Heart left ventricle (tissue), 16 donors: ENCODE measurements around the gene PYGB. TPM values are rescaled to one million over a fixed set of nuclear protein-coding genes. Genes with fewer than 3 reads are reported as not detected.
"Not testable (repeated sequence)": the region's sequence is repeated elsewhere in the genome, so short reads cannot be mapped to it uniquely, and the experiment has no call there.

Experiments
- ATAC-seq, 4 donors: fragments of 200-7000 bp; cut with Tn5 transposase; one replicate each; pipeline ENCODE4 v1.9.1; 2020 to 2022; ENCODE audit warnings: moderate library complexity in 4 of 4, mild to moderate bottlenecking in 3 of 4, moderate number of reproducible peaks in 1 of 4
- DNase-seq, 5 donors: peaks; one replicate each; pipeline ENCODE4 v3.0.0-alpha.2; 2020
- H3K27ac ChIP-seq, 12 donors: fragments of 200-600 bp; sonication (generic) in 4 of 12; one replicate each; pipeline versions ENCODE4 v1.5.0 to v1.8.0; 2016 to 2022; ENCODE audit warnings: mild to moderate bottlenecking in 2 of 12
- H3K27me3 ChIP-seq, 9 donors: fragments of 200-600 bp; sonication (generic) in 2 of 9; one replicate each; pipeline versions ENCODE4 v1.5.1 to v1.8.0; 2016 to 2022; ENCODE audit warnings: mild to moderate bottlenecking in 3 of 9
- H3K36me3 ChIP-seq, 9 donors: fragments of 200-600 bp; sonication (generic) in 2 of 9; one replicate each; pipeline versions ENCODE4 v1.5.0 to v1.8.0; 2018 to 2022; ENCODE audit warnings: mild to moderate bottlenecking in 2 of 9
- H3K4me1 ChIP-seq, 12 donors: fragments of 200-600 bp; sonication (generic) in 4 of 12; one replicate each; pipeline versions ENCODE4 v1.5.0 to v1.8.0; 2016 to 2022; ENCODE audit warnings: mild to moderate bottlenecking in 3 of 12
- H3K4me3 ChIP-seq, 12 donors: fragments of 200-600 bp; sonication (generic) in 4 of 12; one replicate each; pipeline versions ENCODE4 v1.5.0 to v1.8.0; 2017 to 2022; ENCODE audit warnings: mild to moderate bottlenecking in 9 of 12, moderate library complexity in 4 of 12
- H3K9me3 ChIP-seq, 12 donors: fragments of 200-600 bp; sonication (generic) in 4 of 12; one replicate each; pipeline versions ENCODE4 v1.5.0 to v1.8.0; 2016 to 2022; ENCODE audit warnings: mild to moderate bottlenecking in 1 of 12
- CTCF ChIP-seq, 12 donors: fragments of 200-600 bp; sonication (generic) in 4 of 12; IDR thresholded peaks; one replicate each; pipeline versions ENCODE4 v1.5.0 to v1.8.0; 2018 to 2022; ENCODE audit warnings: antibody characterized with exemption in 12 of 12, mild to moderate bottlenecking in 5 of 12
- POLR2A ChIP-seq, 2 donors: fragments of 450-650 bp; IDR thresholded peaks; one replicate each; pipeline ENCODE4 v1.6.1; 2017; ENCODE audit warnings: antibody characterized with exemption in 2 of 2, mild to moderate bottlenecking in 2 of 2, moderate library complexity in 2 of 2
- WGBS, 4 donors: extraction: QIAGEN DNeasy Blood & Tissue Kit in 2 of 4; methylation state at CpG; one replicate each; pipeline versions ENCODE4 v1.1.5 to v1.1.7; 2013 to 2018; 5-methylcytosine and 5-hydroxymethylcytosine counted together
- intact Hi-C, 10 donors: fragments of 100-400 bp; cut with DNase I; formaldehyde crosslinking; loops; one replicate each; pipeline versions ENCODE4 v1.11.1 to v1.14.2; 2022
- polyA plus RNA-seq, 2 donors: library from polyadenylated mRNA; stranded (reverse); fragments of 200-250 nt; gene quantifications; one replicate each; pipeline ENCODE4 v1.2.3, GENCODE V29; 2013
- total RNA-seq, 9 donors: library from RNA; depleted of rRNA in 2 of 9; stranded (reverse); fragments of >200 nt in 2 of 9; fragmentation: NEBNext Ultra II Directional in 3 of 9; extraction: Animal tissue kit (Norgen Biotek cat#: 25700) in 3 of 9; gene quantifications; one replicate each; pipeline versions ENCODE4 v1.1.0 to v1.2.4, GENCODE V29; 2016 to 2023
- donor health status: ischemic (EF 13 %, LVEDD 7.1; RV severe dilation, severe dysfunction).
- donor health status: healthy with polysubstance abuse.
- donor health status: DM: no; HTN: yes; CAD: no.
- donor health status: DM: no; HTN: no; CAD: no.
- donor health status: ischemic (EF 25% LVEDD 6.9; RV normal size, moderate dysfunction).
- donor health status: ischemic (EF 25% LVEDD 5.7; RV mildly dilated, moderate dysfunction).
- donor health status: healthy.
- donor health status: DM: yes; HTN: yes; CAD: no.
- donor health status: ischemic (EF 35%, LVEDD 5.7; RV mildly dilated, moderate dysfunction).
- donor health status: nonischemic (EF 11% LVEDD 7.7; RV severe dilation, severe dysfunction).
- donor health status: DM: yes; HTN: yes; CAD: no.
- donor health status: PGD.
- donor health status: ischemic (EF 29% LVEDD 5.4; RV normal size, mild dysfunction).
- donor health status: nonischemic (EF 23%, LVEDD 6.1; RV moderate dilation, normal function).

Gene PYGB
- total and polyA plus RNA-seq, 11 donors: 144 to 450 (median 232) TPM

DNA sequence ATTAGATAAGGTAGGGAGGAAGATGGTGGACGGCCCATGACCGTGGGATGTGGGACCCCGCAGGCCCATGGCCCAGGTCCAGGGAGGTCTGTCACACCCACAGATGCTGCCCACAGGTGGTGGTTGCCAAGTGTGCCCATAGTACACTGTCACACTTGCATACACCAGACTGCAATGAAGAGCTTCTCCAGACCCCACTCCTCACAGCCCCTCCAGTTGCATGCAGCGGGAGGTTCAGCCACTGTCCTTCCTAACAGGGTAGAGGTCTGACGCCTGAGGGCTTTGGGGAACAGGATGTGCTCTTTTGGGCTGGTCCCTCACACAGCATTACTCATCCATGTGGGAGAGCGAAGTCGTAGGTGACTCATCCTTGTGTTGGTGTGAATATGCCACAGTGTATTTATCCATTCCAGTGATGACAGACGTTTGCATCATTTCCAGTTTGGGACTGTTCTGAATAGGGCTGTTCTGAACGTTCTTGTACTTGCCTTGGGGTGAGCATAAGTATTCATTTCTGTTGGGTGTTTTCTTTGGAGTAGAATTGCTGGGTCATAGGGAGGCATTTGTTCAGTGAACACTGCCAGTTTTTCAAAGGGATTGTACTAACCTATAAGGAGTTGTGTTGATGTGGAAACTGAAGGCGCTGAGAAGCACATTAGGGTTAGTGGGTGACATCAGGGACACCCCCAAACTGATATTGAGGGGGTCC lies 10.1 kb upstream of the PYGB start:
- no peaks in the 10 kb centered on the region for H3K27me3 ChIP-seq
- no peaks in the 10 kb centered on the region for H3K9me3 ChIP-seq
- ATAC-seq (peak; percentile 85 to 94 (median 89)), DNase-seq (peak in 3 of 5 donors; percentile 44 to 84 (median 64))
- no peak overlapping the region for H3K4me3 ChIP-seq
- peaks cover 4 to 31% (median 20%) of the 10 kb centered on the region in 12 donors for H3K4me1 ChIP-seq
- 46 to 55% (median 50%) methylated on average over 9 to 10 of the region's 10 CpGs for WGBS, 4 donors
- no peaks in the 10 kb centered on the region for H3K36me3 ChIP-seq
- no peak for TF ChIP-seq POLR2A (IDR thresholded peaks at IDR 0.05)
- no peak for TF ChIP-seq CTCF (IDR thresholded peaks at IDR 0.05)
- intact Hi-C loops: no loop called here
- H3K27ac ChIP-seq: peak overlapping the region in 4 of 12 donors; percentile 39 to 74 (median 62)

DNA sequence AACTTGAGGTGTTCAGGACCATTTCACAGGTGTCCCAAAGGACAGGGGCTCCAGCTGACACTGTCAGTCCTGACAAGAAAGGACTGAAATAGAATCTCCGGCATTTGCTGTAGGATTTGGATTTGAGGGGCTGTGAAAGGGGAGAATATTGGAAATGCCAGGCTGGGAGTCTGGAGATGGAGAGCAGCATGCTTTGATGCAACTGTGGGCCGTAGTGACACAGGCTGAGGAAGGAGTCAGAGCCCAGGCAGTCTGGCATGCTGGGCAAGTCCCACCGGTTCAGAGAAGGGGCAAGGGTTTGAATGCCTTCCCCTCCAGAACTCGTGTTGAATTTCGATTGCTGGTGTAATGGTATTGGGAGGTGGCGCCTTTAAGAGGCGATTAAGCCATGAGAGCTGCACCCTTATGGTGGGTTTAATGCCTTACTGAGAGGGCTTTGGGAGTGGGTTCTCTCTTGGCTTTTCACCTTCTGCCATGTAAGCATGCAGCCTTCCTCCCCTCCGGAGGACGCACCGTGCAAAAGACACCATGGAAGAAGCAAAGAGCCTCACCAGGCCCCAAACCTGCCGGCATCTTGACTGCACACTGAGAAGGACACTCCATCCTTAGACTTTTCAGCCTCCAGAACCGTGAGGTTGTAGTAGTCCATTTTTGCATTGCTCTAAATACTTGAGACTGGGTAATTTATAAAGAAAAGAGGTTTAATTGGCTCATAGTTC lies 9.4 kb upstream of the PYGB start:
- H3K27me3 ChIP-seq: no peaks in the 10 kb centered on the region
- no peak for ATAC-seq
- H3K9me3 ChIP-seq: peaks cover 0 to under 1% (median 0%) of the 10 kb centered on the region in 12 donors
- no peak for DNase-seq
- WGBS, 4 donors: 85 to 93% (median 92%) methylated on average over 11 to 12 of the region's 12 CpGs
- H3K36me3 ChIP-seq: no peaks in the 10 kb centered on the region
- H3K4me3 ChIP-seq: no peak overlapping the region
- intact Hi-C loops: no loop called here
- no peak for TF ChIP-seq POLR2A (IDR thresholded peaks at IDR 0.05)
- TF ChIP-seq CTCF (IDR thresholded peaks at IDR 0.05): no peak
- peak overlapping the region in 4 of 12 donors; percentile 39 to 74 (median 62) for H3K27ac ChIP-seq
- H3K4me1 ChIP-seq: peaks cover 4 to 24% (median 18%) of the 10 kb centered on the region in 12 donors

DNA sequence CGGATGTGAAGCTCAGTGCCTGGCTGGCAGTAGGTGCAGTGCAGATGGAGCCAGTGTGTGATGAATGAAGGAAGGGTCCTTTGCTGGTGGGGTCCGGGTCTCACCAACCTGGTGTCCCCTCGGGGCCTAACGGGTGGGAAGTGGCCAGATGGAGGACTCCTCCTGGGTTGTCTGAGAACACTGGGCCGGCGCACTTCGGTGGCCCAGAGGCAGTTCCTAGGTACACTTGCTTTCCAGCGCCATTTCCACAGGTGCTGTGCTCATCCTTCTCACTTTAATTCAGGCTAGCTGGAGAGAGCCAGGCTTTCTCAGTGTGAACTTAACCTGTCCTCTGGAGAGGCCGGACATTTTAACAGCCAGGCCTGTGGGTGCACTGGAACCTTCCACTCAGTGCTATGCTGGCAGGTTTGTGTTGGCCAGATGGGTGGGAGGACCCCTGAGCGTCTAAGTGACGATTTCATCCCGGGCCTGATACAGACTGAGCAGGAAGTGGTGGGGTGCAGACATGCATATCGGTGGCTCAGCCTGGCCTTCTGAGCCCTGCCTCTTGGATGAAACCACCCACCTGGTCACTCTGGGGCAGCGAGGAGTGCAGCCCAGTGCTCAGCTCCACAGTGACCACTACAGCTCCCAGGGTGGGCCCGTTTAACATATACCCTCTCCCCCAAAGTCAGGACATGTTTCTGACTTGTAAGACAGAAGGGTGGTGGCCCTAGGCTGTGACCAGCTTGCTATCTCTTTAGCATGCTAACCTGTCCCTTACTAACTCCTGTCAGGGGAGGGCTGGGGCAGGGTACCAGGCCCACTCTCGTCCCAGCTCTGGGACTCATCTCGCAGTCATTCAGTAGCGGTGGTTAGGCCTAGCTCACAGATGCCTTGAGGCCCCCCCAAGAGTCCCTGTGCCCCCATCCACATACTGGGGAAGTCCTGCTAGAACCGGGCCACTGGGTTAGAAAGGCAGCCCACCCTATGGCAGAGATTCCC lies 8.2 kb upstream of the PYGB start:
- ATAC-seq: no peak
- H3K4me1 ChIP-seq: peaks cover 0 to 18% (median 12%) of the 10 kb centered on the region in 12 donors
- H3K36me3 ChIP-seq: no peaks in the 10 kb centered on the region
- WGBS, 4 donors: 82 to 90% (median 87%) methylated on average over 16 to 19 of the region's 19 CpGs
- DNase-seq: no peak
- H3K27ac ChIP-seq: no peak overlapping the region
- intact Hi-C loops: loop anchor here in 2 of 10 donors (10.0 kb wide), 2 partner anchors 175 to 245 kb away; partner anchors contain the start of gene APMAP (in 1 of the 2)
- no peaks in the 10 kb centered on the region for H3K27me3 ChIP-seq
- H3K4me3 ChIP-seq: no peak overlapping the region
- no peak for TF ChIP-seq POLR2A (IDR thresholded peaks at IDR 0.05)
- TF ChIP-seq CTCF (IDR thresholded peaks at IDR 0.05): no peak
- peaks cover 0 to 5% (median 0%) of the 10 kb centered on the region in 12 donors for H3K9me3 ChIP-seq

DNA sequence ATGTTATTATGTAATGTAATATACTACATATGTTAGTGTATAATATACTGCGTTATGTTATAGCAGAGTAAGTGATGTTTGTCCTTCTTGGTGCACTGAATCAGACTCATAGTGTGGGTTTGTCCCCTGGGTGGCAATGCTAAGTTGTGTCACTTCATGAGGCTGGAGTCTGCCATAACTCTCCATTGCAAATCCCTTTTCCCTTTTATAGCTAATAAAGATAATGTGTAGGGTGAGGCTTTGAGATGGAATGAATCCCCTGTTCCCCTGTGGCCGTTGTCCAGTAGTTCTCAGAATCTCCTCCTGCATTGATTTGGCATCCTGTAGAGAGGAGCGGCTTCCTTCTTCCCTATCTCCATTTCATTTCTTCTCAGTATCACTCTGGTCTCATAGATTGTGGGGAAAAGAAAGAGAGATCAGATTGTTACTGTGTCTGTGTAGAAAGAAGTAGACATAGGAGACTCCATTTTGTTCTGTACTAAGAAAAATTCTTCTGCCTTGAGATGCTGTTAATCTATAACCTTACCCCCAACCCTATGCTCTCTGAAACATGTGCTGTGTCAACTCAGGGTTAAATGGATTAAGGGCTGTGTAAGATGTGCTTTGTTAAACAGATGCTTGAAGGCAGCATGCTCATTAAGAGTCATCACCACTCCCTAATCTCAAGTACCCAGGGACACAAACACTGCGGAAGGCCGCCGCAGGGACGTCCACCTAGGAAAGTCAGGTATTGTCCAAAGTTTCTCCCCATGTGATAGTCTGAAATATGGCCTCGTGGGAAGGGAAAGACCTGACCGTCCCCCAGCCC lies 6.8 kb upstream of the PYGB start:
- intact Hi-C loops: loop anchor here in 2 of 10 donors (10.0 kb wide), 2 partner anchors 176 to 246 kb away; partner anchors contain the start of gene APMAP (in 1 of the 2)
- not testable (repeated sequence) for ATAC-seq, H3K27ac ChIP-seq, DNase-seq, H3K4me3 ChIP-seq, H3K36me3 ChIP-seq, H3K9me3 ChIP-seq, H3K27me3 ChIP-seq
- 62 to 66% (median 64%) methylated on average over 9 of the region's 9 CpGs for WGBS, 4 donors
- H3K4me1 ChIP-seq: peaks cover 0 to 18% (median 13%) of the 10 kb centered on the region in 12 donors

- H3K27me3 ChIP-seq, DNase-seq, H3K4me3 ChIP-seq, H3K36me3 ChIP-seq, ATAC-seq, H3K9me3 ChIP-seq, H3K27ac ChIP-seq: not testable (repeated sequence)
- H3K4me1 ChIP-seq: peaks cover 0 to 23% (median 16%) of the 10 kb centered on the region in 12 donors
- intact Hi-C loops: loop anchor here in 2 of 10 donors (10.0 kb wide), 2 partner anchors 177 to 247 kb away; partner anchors contain the start of gene APMAP (in 1 of the 2)
- WGBS, 4 donors: 48 to 54% (median 53%) methylated on average over 4 of the region's 4 CpGs
Measured at GRCh38 chr20:25241659-25241955, 6.3 kb upstream of the PYGB start.
